ENCODE data around the gene ETFA. TPM values are rescaled to one million over a fixed set of nuclear protein-coding genes. Genes with fewer than 3 reads are reported as not detected.

Gene ETFA
- total and polyA plus RNA-seq, 2 of the 8 experiments (the other 6 are each of a cell fraction or from before 2014, with no cell fraction given) = 60.9 to 90.0 TPM

GRCh38 chr15:76321171-76321570 lies 9.9 kb upstream of the ETFA start (continued):
- TF ChIP-seq ATF3 (IDR thresholded peaks at IDR 0.05; ENCODE audit: insufficient read depth, low read depth, low read length) (no peak), MAFK (IDR thresholded peaks at IDR 0.05; ENCODE audit: low read depth, low read length) (no peak)

Data from H1 (cell line).